Cardiac fibroblast (primary cell): ENCODE measurements around the gene JARID2.
A peak's percentile ranks its signal among the peaks of the same experiment; 100 is the strongest.

Experiments
- DNase-seq, 2 donors: peaks; one replicate each; pipeline versions ENCODE4 v3.0.0 to v3.0.0-alpha.2; 2010; ENCODE audit warnings: low read depth in 2 of 2
- H3K4me3 ChIP-seq, 2 donors: replicated peaks in 1 of 2; 1 replicate in 1 of 2; 2 replicates in 1 of 2; pipeline ENCODE4 v1.5.1; 2011; ENCODE audit warnings: low read depth in 2 of 2, low read length in 2 of 2, mild to moderate bottlenecking in 2 of 2, moderate library complexity in 1 of 2
- CTCF ChIP-seq: IDR thresholded peaks from one replicate; pipeline ENCODE4 v1.5.1; 2011; ENCODE audit warnings: low read depth, mild to moderate bottlenecking, low read length, inconsistent platforms

Gene JARID2

GRCh38 chr6:15429141-15430110 lies 183.6 kb downstream of the JARID2 start:
- peak; percentile 82 to 83 for DNase-seq
- H3K4me3 ChIP-seq, result no peak overlapping the region

DNA sequence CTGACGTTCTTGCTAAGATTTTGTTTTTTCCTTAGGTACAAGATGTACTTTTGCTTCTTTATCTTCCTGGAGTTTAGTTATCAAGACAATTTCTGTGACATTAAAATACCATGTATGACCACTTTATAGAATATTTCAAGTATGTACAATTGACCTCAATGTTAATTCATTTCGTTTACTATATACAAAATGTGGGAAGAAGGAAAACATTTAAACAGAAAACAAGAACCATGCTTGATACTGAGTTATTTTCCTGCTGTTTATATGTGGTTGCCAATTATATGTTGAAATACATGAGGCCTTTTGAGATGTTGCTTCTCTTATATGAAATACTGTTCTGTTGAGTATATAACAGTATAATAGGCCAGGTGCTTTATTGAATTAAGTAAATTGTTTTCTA lies 184.3 kb downstream of the JARID2 start:
- peak in 1 of 2 donors; percentile 42 for DNase-seq
- no peak overlapping the region for H3K4me3 ChIP-seq
- no peak for TF ChIP-seq CTCF

More at GRCh38 chr6:15429141-15430110, 183.6 kb downstream of the JARID2 start:
- no peak for TF ChIP-seq CTCF

DNA sequence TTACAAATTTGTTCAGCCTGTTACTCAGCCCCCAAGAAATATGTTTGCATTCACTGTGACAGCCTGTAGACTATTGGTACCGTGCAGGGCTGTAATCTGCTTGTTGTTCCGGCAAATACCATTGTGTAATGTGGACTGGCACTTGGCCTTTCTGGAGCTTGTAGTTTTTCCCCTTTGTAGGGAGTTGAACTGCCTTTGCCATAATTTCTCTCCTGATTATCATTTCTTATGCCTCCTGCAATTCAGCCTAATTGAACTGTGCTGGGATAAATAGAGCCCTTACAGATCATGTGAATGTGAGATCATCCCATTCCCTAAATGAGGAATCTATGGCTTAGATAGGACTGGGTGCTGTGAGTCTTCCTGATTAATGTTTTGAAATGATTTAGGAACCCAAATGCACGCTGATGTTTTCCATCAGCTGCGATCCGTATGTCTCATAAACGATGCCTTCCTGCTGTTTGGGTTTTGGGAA lies 185.1 kb downstream of the JARID2 start:
- H3K4me3 ChIP-seq, result no peak overlapping the region
- peak; percentile 37 to 76 for DNase-seq
- no peak for TF ChIP-seq CTCF

- H3K4me3 ChIP-seq, result no peak overlapping the region
- no peak for TF ChIP-seq CTCF
- DNase-seq, result peak; percentile 43 to 53
Observed at GRCh38 chr6:15431762-15432483, 186.1 kb downstream of the JARID2 start.

DNA sequence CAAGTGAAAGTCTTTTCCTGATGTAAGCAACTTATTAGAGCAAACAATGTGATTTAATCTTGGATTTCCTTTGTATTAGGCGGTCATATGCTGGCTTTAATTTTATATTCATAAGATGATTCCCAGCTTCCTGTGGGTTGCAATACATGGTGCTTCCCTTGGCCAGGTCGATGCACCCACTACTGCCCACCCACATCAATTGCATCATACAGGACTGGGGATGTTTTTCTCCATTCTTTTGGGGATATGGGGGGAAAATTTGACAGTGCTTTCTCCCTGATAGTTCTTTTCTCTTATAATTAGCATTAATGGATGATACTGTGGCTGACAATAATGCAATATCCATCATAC lies 187.6 kb downstream of the JARID2 start:
- no peak for TF ChIP-seq CTCF
- no peak for DNase-seq
- no peak overlapping the region for H3K4me3 ChIP-seq

DNA sequence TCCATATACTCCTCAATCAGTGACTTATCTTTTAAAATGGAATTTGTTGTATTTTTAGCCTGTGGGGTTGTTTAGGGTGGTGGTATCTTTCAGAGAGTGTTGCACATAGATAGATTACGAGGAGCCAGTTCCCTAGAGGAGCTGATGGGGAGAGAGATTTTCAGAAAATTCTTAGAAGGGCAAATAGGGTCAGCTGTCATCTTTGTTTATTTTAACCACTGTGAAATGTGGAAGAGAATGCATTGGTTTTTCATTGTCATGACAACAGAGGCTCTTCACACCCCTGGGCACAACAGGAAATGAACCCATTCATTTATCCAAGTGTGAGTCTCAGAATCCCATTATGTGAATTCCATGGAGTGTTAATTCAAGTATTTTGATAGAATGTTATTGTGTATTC lies 188.4 kb downstream of the JARID2 start:
- no peak for TF ChIP-seq CTCF
- no peak for DNase-seq
- H3K4me3 ChIP-seq, result no peak overlapping the region
